K562 (cell line): Measurements from ENCODE around the gene PIK3R2. TPM values are rescaled to one million over a fixed set of nuclear protein-coding genes. Genes with fewer than 3 reads are reported as not detected.

Source experiments
- CAMTA2 ChIP-seq: fragments of 250-450 bp; sonication (Bioruptor Pico); conservative IDR thresholded peaks from 2 replicates; pipeline ENCODE4 v1.5.1; 2022
- EGR1 ChIP-seq: fragments of 450-650 bp; conservative IDR thresholded peaks from 2 replicates; pipeline ENCODE4 v1.6.1; 2017; ENCODE audit warnings: mild to moderate bottlenecking
- KDM4B ChIP-seq, 2 experiments: fragments of 450-650 bp in 1 of 2; sonication (generic) in 1 of 2; IDR thresholded peaks; 2 replicates each; pipeline ENCODE4 v1.6.1; 2016 to 2017; ENCODE audit warnings: borderline replicate concordance in 2 of 2, antibody characterized with exemption in 1 of 2, low read depth in 1 of 2, mild to moderate bottlenecking in 1 of 2
- MAZ ChIP-seq, 2 experiments: fragments of 450-650 bp in 1 of 2; sonication (generic) in 1 of 2; formaldehyde crosslinking; IDR thresholded peaks in 1 of 2; conservative IDR thresholded peaks in 1 of 2; 2 replicates each; pipeline versions ENCODE4 v1.4.0 to v1.5.0; 2020; ENCODE audit warnings: mild to moderate bottlenecking in 1 of 2, missing genetic modification reagents in 1 of 2
- NFXL1 ChIP-seq: fragments of 450-650 bp; formaldehyde crosslinking; IDR thresholded peaks from 2 replicates; pipeline ENCODE4 v1.4.0; 2021; ENCODE audit warnings: mild to moderate bottlenecking
- NONO ChIP-seq, 2 experiments: fragments of 200-400 bp in 1 of 2; fragments of 450-650 bp in 1 of 2; formaldehyde crosslinking in 1 of 2; IDR thresholded peaks; 2 replicates each; pipeline ENCODE4 v1.6.1; 2017; ENCODE audit warnings: low read depth in 2 of 2, mild to moderate bottlenecking in 2 of 2, moderate library complexity in 2 of 2, low read length in 1 of 2
- PHF8 ChIP-seq: fragments of 200-600 bp; sonication (generic); IDR thresholded peaks from 2 replicates; pipeline ENCODE4 v1.6.1; 2012; ENCODE audit warnings: mixed run types, mild to moderate bottlenecking, inconsistent platforms, low read length, moderate library complexity, borderline replicate concordance
- RAD51 ChIP-seq: fragments of 450-650 bp; IDR thresholded peaks from 2 replicates; pipeline ENCODE4 v1.7.1; 2016; ENCODE audit warnings: low read depth, mild to moderate bottlenecking, borderline replicate concordance
- SMARCC2 ChIP-seq: fragments of 450-650 bp; IDR thresholded peaks from 2 replicates; pipeline ENCODE4 v1.6.1; 2017; ENCODE audit warnings: antibody characterized with exemption, moderate library complexity, mild to moderate bottlenecking, low read depth
- ZNF174 ChIP-seq: fragments of 250-450 bp; sonication (Bioruptor Pico); IDR thresholded peaks from 2 replicates; pipeline ENCODE4 v1.4.0; 2020; ENCODE audit warnings: mild to moderate bottlenecking
- polyA plus RNA-seq, 8 experiments: library from polyadenylated mRNA; depleted of rRNA in 4 of 8; stranded (reverse) in 5 of 8; unstranded in 3 of 8; fragments of >200 nt; fragmentation: Nextera tagmentation in 2 of 8; fragmentation: Illumina TruSeq in 1 of 8; extraction: Ambion mirVana in 2 of 8; extraction: Trizol in 1 of 8; gene quantifications; 2 replicates each; pipeline versions ENCODE4 v1.2.1 to v1.2.3, GENCODE V29; 2011 to 2014; ENCODE audit warnings: inconsistent platforms in 1 of 8, missing spikeins in 1 of 8
- total RNA-seq, 7 experiments: library from RNA; depleted of rRNA in 6 of 7; stranded (reverse); fragments of >200 nt in 6 of 7; fragmentation: Illumina TruSeq in 2 of 7; extraction: Trizol in 2 of 7; gene quantifications; 2 replicates each; pipeline versions ENCODE4 v1.2.1 to v1.2.3, GENCODE V29; 2011 to 2021; ENCODE audit warnings: low replicate concordance in 1 of 7
- TF ChIP-seq, protein P1 (sequence below): fragments of 450-650 bp; IDR thresholded peaks from 2 replicates; pipeline ENCODE4 v1.6.1; 2016
- TF ChIP-seq, protein P2 (sequence below), 3 experiments: fragments of 200-800 bp in 1 of 3; sonication (Bioruptor generic) in 1 of 3; sonication (generic) in 1 of 3; formaldehyde crosslinking in 1 of 3; IDR thresholded peaks; 2 replicates each; pipeline versions ENCODE4 v1.6.1 to v1.8.0; 2016 to 2022; ENCODE audit warnings: mild to moderate bottlenecking in 2 of 3, missing compliant biosample characterization in 2 of 3, missing genetic modification characterization in 2 of 3, missing genetic modification reagents in 1 of 3
- TF ChIP-seq, protein P3 (sequence below): fragments of 450-650 bp; IDR thresholded peaks from 2 replicates; pipeline ENCODE4 v1.6.1; 2016; ENCODE audit warnings: borderline replicate concordance
- TF ChIP-seq, protein P4 (sequence below), 2 experiments: fragments of 450-650 bp; conservative IDR thresholded peaks; 2 replicates each; pipeline ENCODE4 v1.6.1; 2017; ENCODE audit warnings: mild to moderate bottlenecking in 2 of 2, moderate library complexity in 2 of 2
- TF ChIP-seq, protein P5 (sequence below), 2 experiments: IDR thresholded peaks; 2 replicates each; pipeline ENCODE4 v1.6.1; 2011; ENCODE audit warnings: borderline replicate concordance in 1 of 2, control low read depth in 1 of 2, low read depth in 1 of 2, low read length in 1 of 2, mild to moderate bottlenecking in 1 of 2, mixed read lengths in 1 of 2, moderate library complexity in 1 of 2; ENCODE audit not compliant: insufficient read depth in 1 of 2, insufficient read length in 1 of 2, poor library complexity in 1 of 2, severe bottlenecking in 1 of 2; ENCODE audit errors: extremely low read depth in 1 of 2
- TF ChIP-seq, protein P6 (sequence below): fragments of 450-650 bp; IDR thresholded peaks from 2 replicates; pipeline ENCODE4 v1.6.1; 2018; ENCODE audit warnings: mild to moderate bottlenecking, low read depth; ENCODE audit not compliant: partially characterized antibody

PIK3R2 gene
- total and polyA plus RNA-seq, 9 of the 15 experiments (the other 6 are each of a cell fraction or from before 2014, with no cell fraction given) = 0.39 to 37.9 (median 5.3) TPM

DNA sequence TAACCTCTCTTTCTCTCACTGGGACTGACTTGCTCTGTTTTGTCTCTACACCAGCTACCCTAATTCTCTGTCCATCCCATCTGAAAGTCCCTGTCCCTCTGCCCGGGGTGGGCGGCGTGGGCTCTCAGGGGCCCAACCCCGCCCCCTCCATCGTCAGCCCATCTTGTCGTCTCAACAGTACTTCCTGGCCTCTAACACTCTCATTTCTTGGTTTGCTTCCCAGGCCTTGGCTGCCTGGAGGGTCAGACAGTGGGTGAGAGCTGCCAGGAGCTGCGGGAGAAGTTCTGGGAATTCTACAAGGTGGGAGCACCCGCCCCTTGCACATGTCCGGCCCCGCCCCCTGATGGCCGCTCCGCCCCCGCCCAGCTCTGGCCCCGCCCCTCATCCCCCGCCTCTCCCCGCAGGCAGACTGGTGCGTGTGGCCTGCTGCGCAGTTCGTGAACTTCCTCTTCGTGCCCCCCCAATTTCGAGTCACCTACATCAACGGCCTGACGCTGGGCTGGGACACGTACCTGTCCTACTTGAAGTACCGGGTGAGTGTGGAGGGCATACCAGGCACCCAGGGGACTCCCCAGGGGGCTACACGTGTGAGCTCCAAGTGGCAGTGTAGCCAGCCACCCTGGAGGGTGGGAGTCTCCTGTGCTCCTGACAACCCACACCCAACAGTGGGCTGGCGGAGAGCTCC lies 41.7 kb downstream of the PIK3R2 start (continued):
- TF ChIP-seq PHF8 (peak; percentile 22; the same call in 1 of the 2 replicates), NONO (IDR thresholded peaks at IDR 0.05; ENCODE audit: low read depth in 2 of 2, low read length in 1 of 2) (no peak), EGR1 (peak; percentile 89), KDM4B (IDR thresholded peaks at IDR 0.05; ENCODE audit: borderline replicate concordance in 2 of 2, low read depth in 1 of 2) (no peak), RAD51 (no peak), MAZ (CRISPR knock-in tag; conservative IDR thresholded peaks at IDR 0.05 in 1 of 2, IDR thresholded peaks at IDR 0.05 in 1 of 2) (0 out of 4 replicates have a peak, but pooled peaks of 1 of the 2 experiments have one; percentile 20), ZNF174 (CRISPR knock-in tag) (no peak), CAMTA2 (CRISPR knock-in tag) (no peak), SMARCC2 (no peak), NFXL1 (CRISPR knock-in tag) (no peak)
- TF ChIP-seq, protein P1, sequence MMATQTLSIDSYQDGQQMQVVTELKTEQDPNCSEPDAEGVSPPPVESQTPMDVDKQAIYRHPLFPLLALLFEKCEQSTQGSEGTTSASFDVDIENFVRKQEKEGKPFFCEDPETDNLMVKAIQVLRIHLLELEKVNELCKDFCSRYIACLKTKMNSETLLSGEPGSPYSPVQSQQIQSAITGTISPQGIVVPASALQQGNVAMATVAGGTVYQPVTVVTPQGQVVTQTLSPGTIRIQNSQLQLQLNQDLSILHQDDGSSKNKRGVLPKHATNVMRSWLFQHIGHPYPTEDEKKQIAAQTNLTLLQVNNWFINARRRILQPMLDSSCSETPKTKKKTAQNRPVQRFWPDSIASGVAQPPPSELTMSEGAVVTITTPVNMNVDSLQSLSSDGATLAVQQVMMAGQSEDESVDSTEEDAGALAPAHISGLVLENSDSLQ = no peak
- TF ChIP-seq, protein P2, sequence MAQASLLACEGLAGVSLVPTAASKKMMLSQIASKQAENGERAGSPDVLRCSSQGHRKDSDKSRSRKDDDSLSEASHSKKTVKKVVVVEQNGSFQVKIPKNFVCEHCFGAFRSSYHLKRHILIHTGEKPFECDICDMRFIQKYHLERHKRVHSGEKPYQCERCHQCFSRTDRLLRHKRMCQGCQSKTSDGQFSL (CRISPR knock-in tag; IDR thresholded peaks at IDR 0.05) = peak; percentile 97
- TF ChIP-seq, protein P2 (tag; IDR thresholded peaks at IDR 0.05) = 0 out of 4 replicates have a peak, but pooled peaks of 1 of the 2 experiments have one; percentile 37
- TF ChIP-seq, protein P3, sequence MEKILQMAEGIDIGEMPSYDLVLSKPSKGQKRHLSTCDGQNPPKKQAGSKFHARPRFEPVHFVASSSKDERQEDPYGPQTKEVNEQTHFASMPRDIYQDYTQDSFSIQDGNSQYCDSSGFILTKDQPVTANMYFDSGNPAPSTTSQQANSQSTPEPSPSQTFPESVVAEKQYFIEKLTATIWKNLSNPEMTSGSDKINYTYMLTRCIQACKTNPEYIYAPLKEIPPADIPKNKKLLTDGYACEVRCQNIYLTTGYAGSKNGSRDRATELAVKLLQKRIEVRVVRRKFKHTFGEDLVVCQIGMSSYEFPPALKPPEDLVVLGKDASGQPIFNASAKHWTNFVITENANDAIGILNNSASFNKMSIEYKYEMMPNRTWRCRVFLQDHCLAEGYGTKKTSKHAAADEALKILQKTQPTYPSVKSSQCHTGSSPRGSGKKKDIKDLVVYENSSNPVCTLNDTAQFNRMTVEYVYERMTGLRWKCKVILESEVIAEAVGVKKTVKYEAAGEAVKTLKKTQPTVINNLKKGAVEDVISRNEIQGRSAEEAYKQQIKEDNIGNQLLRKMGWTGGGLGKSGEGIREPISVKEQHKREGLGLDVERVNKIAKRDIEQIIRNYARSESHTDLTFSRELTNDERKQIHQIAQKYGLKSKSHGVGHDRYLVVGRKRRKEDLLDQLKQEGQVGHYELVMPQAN = peak; percentile 78
- TF ChIP-seq, protein P4, sequence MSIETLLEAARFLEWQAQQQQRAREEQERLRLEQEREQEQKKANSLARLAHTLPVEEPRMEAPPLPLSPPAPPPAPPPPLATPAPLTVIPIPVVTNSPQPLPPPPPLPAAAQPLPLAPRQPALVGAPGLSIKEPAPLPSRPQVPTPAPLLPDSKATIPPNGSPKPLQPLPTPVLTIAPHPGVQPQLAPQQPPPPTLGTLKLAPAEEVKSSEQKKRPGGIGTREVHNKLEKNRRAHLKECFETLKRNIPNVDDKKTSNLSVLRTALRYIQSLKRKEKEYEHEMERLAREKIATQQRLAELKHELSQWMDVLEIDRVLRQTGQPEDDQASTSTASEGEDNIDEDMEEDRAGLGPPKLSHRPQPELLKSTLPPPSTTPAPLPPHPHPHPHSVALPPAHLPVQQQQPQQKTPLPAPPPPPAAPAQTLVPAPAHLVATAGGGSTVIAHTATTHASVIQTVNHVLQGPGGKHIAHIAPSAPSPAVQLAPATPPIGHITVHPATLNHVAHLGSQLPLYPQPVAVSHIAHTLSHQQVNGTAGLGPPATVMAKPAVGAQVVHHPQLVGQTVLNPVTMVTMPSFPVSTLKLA (conservative IDR thresholded peaks at IDR 0.05) = peak; percentile 76 to 86
- TF ChIP-seq, protein P5, sequence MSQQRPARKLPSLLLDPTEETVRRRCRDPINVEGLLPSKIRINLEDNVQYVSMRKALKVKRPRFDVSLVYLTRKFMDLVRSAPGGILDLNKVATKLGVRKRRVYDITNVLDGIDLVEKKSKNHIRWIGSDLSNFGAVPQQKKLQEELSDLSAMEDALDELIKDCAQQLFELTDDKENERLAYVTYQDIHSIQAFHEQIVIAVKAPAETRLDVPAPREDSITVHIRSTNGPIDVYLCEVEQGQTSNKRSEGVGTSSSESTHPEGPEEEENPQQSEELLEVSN (IDR thresholded peaks at IDR 0.05; ENCODE audit: borderline replicate concordance in 1 of 2, extremely low read depth in 1 of 2, insufficient read depth in 1 of 2, insufficient read length in 1 of 2, low read depth in 1 of 2, low read length in 1 of 2, poor library complexity in 1 of 2, severe bottlenecking in 1 of 2) = no peak
- TF ChIP-seq, protein P6, sequence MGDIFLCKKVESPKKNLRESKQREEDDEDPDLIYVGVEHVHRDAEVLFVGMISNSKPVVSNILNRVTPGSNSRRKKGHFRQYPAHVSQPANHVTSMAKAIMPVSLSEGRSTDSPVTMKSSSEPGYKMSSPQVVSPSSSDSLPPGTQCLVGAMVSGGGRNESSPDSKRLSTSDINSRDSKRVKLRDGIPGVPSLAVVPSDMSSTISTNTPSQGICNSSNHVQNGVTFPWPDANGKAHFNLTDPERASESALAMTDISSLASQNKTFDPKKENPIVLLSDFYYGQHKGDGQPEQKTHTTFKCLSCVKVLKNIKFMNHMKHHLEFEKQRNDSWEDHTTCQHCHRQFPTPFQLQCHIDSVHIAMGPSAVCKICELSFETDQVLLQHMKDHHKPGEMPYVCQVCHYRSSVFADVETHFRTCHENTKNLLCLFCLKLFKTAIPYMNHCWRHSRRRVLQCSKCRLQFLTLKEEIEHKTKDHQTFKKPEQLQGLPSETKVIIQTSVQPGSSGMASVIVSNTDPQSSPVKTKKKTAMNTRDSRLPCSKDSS = no peak
